ENCODE results near the gene PRKCE. TPM values are rescaled to one million over a fixed set of nuclear protein-coding genes. Genes with fewer than 3 reads are reported as not detected.
A peak's percentile ranks its signal among the peaks of the same experiment; 100 is the strongest.

The PRKCE gene
- total and polyA plus RNA-seq, 2 experiments from 2014 or later = 0.94 to 1.2 TPM

- TF ChIP-seq ETS1 (IDR thresholded peaks at IDR 0.05) (no peak), ZNF331 (CRISPR knock-in tag; IDR thresholded peaks at IDR 0.05; ENCODE audit: low read depth) (no peak), CREB1 (CRISPR knock-in tag; IDR thresholded peaks at IDR 0.05; ENCODE audit: low read depth) (no peak)
Measured at GRCh38 chr2:46142546-46143428, 491.3 kb downstream of the PRKCE start (continued).

GRCh38 chr2:46143429-46144132 lies 492.1 kb downstream of the PRKCE start:
- Histone ChIP-seq H3K79me2 (replicated peaks; ENCODE audit: insufficient read depth) (no peaks in the 10 kb centered on the region), H3F3A (replicated peaks; ENCODE audit: low read depth) (no peaks in the 10 kb centered on the region), H3K4me3 (no peak overlapping the region), H3K36me3 (ENCODE audit: insufficient read depth) (no peaks in the 10 kb centered on the region), H4K20me1 (replicated peaks; ENCODE audit: insufficient read depth) (no peaks in the 10 kb centered on the region), H3K27ac (ENCODE audit: low read depth) (no peak overlapping the region), H3K9me2 (ENCODE audit: insufficient read depth) (peaks cover 5% of the 10 kb centered on the region), H3K4me1 (ENCODE audit: insufficient read depth) (peaks cover 13% of the 10 kb centered on the region), H2AFZ (peak overlapping the region; percentile 11; the same call in 1 of the 2 replicates), H3K4me2 (no peak overlapping the region), H3K27me3 (ENCODE audit: insufficient read depth) (no peaks in the 10 kb centered on the region)
- ATAC-seq = no peak
- H3K4me3 Mint-ChIP-seq = no peak overlapping the region
- no peak for DNase-seq (ENCODE audit: low spot score)
- peaks cover 8% of the 10 kb centered on the region for H3K4me1 Mint-ChIP-seq
- no peaks in the 10 kb centered on the region; the same call in 2 of the 3 replicates for H3K36me3 Mint-ChIP-seq (ENCODE audit: low read depth)
- H3K27me3 Mint-ChIP-seq (ENCODE audit: insufficient read depth, low read depth, poor library complexity) = peaks cover 2% of the 10 kb centered on the region
- no peak overlapping the region for H3K27ac Mint-ChIP-seq
- H3K9me3 Mint-ChIP-seq = no peaks in the 10 kb centered on the region
- no peak for TF ChIP-seq CTCF (conservative IDR thresholded peaks at IDR 0.05; ENCODE audit: low read depth in 2 of 2)
- no peak for TF ChIP-seq EZH2 (IDR thresholded peaks at IDR 0.05; ENCODE audit: low read depth, unreplicated experiment)
- no peak for TF ChIP-seq ZNF331 (CRISPR knock-in tag; IDR thresholded peaks at IDR 0.05; ENCODE audit: low read depth)
- no peak for TF ChIP-seq ZNF114 (CRISPR knock-in tag; IDR thresholded peaks at IDR 0.05)
- no peak for TF ChIP-seq POLR2AphosphoS5 (IDR thresholded peaks at IDR 0.05; ENCODE audit: low read depth)
- TF ChIP-seq REST (IDR thresholded peaks at IDR 0.05; ENCODE audit: unreplicated experiment) = no peak
- no peak for TF ChIP-seq JUNB (IDR thresholded peaks at IDR 0.05; ENCODE audit: unreplicated experiment)
- TF ChIP-seq EZH2phosphoT487 (IDR thresholded peaks at IDR 0.05; ENCODE audit: unreplicated experiment) = no peak
- TF ChIP-seq ETS1 (IDR thresholded peaks at IDR 0.05) = no peak
- TF ChIP-seq CREB1 (CRISPR knock-in tag; IDR thresholded peaks at IDR 0.05; ENCODE audit: low read depth) = no peak
